ENCODE results near the gene NECAB2. TPM values are rescaled to one million over a fixed set of nuclear protein-coding genes. Genes with fewer than 3 reads are reported as not detected.

The NECAB2 gene
- total RNA-seq, 1 donor from 2014 or later = 12.6 TPM

DNA sequence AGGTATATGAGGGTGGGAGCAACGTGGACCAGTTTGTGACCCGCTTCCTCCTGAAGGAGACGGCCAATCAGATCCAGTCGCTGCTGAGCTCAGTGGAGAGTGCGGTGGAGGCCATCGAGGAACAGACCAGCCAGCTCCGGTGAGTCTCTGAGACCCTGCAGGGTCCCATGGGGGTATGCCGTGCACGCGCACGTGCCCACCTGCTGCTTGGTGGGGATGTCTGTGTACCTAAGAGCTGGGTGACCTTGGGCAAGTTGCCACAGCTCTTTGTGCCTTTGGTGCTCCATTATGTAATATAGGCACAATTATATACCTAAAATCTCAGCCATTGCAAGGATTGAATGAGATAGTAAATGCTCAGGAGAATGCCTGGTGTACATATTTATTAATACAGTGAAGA is 22.4 kb downstream of the NECAB2 start:
- Histone ChIP-seq H3K79me2 (ENCODE audit: low read depth) (no peaks in the 10 kb centered on the region), H4K20me1 (ENCODE audit: low read depth) (no peaks in the 10 kb centered on the region), H3K9me3 (ENCODE audit: low read depth) (no peaks in the 10 kb centered on the region), H2AFZ (replicated peaks) (no peak overlapping the region), H3K36me3 (no peaks in the 10 kb centered on the region), H3K4me2 (no peak overlapping the region), H3K27ac (no peak overlapping the region), H3K4me3 (no peak overlapping the region), H3F3A (ENCODE audit: low read depth) (peaks cover 16% of the 10 kb centered on the region), H3K9ac (no peak overlapping the region), H3K4me1 (peaks cover 23% of the 10 kb centered on the region), H3K27me3 (no peaks in the 10 kb centered on the region)
- no peak for DNase-seq (ENCODE audit: low spot score)
- Mint-ChIP-seq H3K4me1 (peaks cover 75% of the 10 kb centered on the region), H3K4me3 (no peak overlapping the region), H3K27ac (peak overlapping the region; percentile 97), H3K9me3 (peaks cover 1% of the 10 kb centered on the region), H3K27me3 (ENCODE audit: insufficient read depth, low read depth) (peaks cover 13% of the 10 kb centered on the region), H3K36me3 (peaks cover 13% of the 10 kb centered on the region)
- TF ChIP-seq EZH2 (IDR thresholded peaks at IDR 0.05) (no peak), EZH2phosphoT487 (IDR thresholded peaks at IDR 0.05) (no peak)
- TF ChIP-seq, protein P1, sequence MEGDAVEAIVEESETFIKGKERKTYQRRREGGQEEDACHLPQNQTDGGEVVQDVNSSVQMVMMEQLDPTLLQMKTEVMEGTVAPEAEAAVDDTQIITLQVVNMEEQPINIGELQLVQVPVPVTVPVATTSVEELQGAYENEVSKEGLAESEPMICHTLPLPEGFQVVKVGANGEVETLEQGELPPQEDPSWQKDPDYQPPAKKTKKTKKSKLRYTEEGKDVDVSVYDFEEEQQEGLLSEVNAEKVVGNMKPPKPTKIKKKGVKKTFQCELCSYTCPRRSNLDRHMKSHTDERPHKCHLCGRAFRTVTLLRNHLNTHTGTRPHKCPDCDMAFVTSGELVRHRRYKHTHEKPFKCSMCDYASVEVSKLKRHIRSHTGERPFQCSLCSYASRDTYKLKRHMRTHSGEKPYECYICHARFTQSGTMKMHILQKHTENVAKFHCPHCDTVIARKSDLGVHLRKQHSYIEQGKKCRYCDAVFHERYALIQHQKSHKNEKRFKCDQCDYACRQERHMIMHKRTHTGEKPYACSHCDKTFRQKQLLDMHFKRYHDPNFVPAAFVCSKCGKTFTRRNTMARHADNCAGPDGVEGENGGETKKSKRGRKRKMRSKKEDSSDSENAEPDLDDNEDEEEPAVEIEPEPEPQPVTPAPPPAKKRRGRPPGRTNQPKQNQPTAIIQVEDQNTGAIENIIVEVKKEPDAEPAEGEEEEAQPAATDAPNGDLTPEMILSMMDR (IDR thresholded peaks at IDR 0.05) = no peak

DNA sequence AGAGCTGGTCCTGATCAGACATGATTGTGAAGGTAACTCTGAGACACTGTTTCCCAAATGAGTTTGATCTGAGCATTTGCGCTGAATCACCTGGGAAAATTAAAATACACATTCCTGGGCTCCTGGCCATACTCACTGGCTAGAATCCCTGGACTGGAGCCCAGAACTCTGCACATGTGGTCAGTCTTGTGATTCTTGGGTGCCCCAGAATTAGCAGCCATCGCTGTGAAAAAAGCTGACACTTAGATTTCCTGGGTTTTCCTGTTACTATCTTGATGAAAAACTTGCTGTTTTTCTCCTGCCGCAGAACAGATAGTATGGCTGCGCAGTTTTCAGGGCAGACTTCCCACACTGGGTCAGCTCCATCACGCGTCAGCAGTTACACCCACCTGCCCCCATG is 24.6 kb downstream of the NECAB2 start:
- no peaks in the 10 kb centered on the region for H3K27me3 ChIP-seq
- no peaks in the 10 kb centered on the region for H3K36me3 ChIP-seq
- H2AFZ ChIP-seq (replicated peaks) = no peak overlapping the region
- no peaks in the 10 kb centered on the region for H4K20me1 ChIP-seq (ENCODE audit: low read depth)
- H3K4me2 ChIP-seq = no peak overlapping the region
- peaks cover 16% of the 10 kb centered on the region for H3F3A ChIP-seq (ENCODE audit: low read depth)
- no peaks in the 10 kb centered on the region for H3K9me3 ChIP-seq (ENCODE audit: low read depth)
- Mint-ChIP-seq H3K27me3 (ENCODE audit: insufficient read depth, low read depth) (peaks cover 14% of the 10 kb centered on the region), H3K27ac (peak overlapping the region; percentile 97), H3K4me1 (peaks cover 89% of the 10 kb centered on the region), H3K9me3 (no peaks in the 10 kb centered on the region), H3K36me3 (peaks cover 3% of the 10 kb centered on the region), H3K4me3 (peak overlapping the region; percentile 71)
- DNase-seq (ENCODE audit: low spot score) = no peak
- no peak overlapping the region for H3K27ac ChIP-seq
- no peaks in the 10 kb centered on the region for H3K79me2 ChIP-seq (ENCODE audit: low read depth)
- peaks cover 30% of the 10 kb centered on the region for H3K4me1 ChIP-seq
- no peak overlapping the region for H3K4me3 ChIP-seq
- no peak overlapping the region for H3K9ac ChIP-seq
- TF ChIP-seq EZH2 (IDR thresholded peaks at IDR 0.05) (no peak), EZH2phosphoT487 (IDR thresholded peaks at IDR 0.05) (no peak)
- TF ChIP-seq, protein P1 (IDR thresholded peaks at IDR 0.05) = no peak

DNA sequence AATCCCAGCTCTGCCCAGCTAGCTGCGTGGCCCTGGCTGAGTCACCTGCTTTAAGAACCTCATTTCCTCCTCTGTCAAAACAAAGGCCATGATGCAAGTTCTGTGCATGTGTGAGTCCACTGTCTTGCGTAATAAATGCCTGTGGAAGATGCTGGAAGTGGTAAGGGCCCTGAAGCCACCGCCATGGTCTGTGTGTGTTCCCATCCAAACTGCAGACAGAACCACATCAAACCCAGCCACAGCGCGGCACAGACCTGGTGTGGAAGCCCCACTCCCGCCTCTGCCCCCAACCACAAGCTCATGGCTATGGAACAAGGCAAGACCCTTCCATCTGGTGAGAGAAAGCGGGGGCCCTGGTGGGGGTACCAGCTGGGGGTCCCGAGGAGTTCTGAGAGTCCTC is 26.0 kb downstream of the NECAB2 start:
- no peak overlapping the region for H2AFZ ChIP-seq (replicated peaks)
- no peaks in the 10 kb centered on the region for H3K27me3 ChIP-seq
- peaks cover 84% of the 10 kb centered on the region for H3K4me1 Mint-ChIP-seq
- no peak for DNase-seq (ENCODE audit: low spot score)
- H3K9me3 Mint-ChIP-seq = no peaks in the 10 kb centered on the region
- peaks cover 30% of the 10 kb centered on the region for H3K4me1 ChIP-seq
- H3K27me3 Mint-ChIP-seq (ENCODE audit: insufficient read depth, low read depth) = peaks cover 14% of the 10 kb centered on the region
- H3K79me2 ChIP-seq (ENCODE audit: low read depth) = no peaks in the 10 kb centered on the region
- H3K9me3 ChIP-seq (ENCODE audit: low read depth) = no peaks in the 10 kb centered on the region
- no peak overlapping the region for H3K9ac ChIP-seq
- no peaks in the 10 kb centered on the region for H3K36me3 ChIP-seq
- TF ChIP-seq EZH2 (IDR thresholded peaks at IDR 0.05) = no peak
- TF ChIP-seq, protein P1 (IDR thresholded peaks at IDR 0.05) = no peak
- no peak for TF ChIP-seq EZH2phosphoT487 (IDR thresholded peaks at IDR 0.05)
- H4K20me1 ChIP-seq (ENCODE audit: low read depth) = no peaks in the 10 kb centered on the region
- peaks cover 3% of the 10 kb centered on the region for H3K36me3 Mint-ChIP-seq
- H3K4me2 ChIP-seq = peak overlapping the region; percentile 50
- peaks cover 16% of the 10 kb centered on the region for H3F3A ChIP-seq (ENCODE audit: low read depth)
- no peak overlapping the region for H3K27ac ChIP-seq
- no peak overlapping the region for H3K4me3 ChIP-seq
- no peak overlapping the region for H3K4me3 Mint-ChIP-seq
- peak overlapping the region; percentile 99 for H3K27ac Mint-ChIP-seq

Data from neural progenitor cell (in vitro differentiated cells).